Stimulated activated CD4-positive, alpha-beta T cell treated with anti-CD3 and anti-CD28 coated beads, Interleukin-4, amount 100 ng/mL, for 1 hour (primary cell): ENCODE measurements around the gene VAX1.

ENCODE experiments used
- DNase-seq: peaks from one replicate; pipeline ENCODE4 v3.0.0-alpha.2; 2020

The VAX1 gene

GRCh38 chr10:117163954-117164548 is 26.0 kb upstream of the VAX1 start:
- DNase-seq, result no peak

- no peak for DNase-seq
Observed at GRCh38 chr10:117163061-117163953, 25.2 kb upstream of the VAX1 start.

- DNase-seq, result no peak
Observed at GRCh38 chr10:117162093-117163060, 24.3 kb upstream of the VAX1 start.

- no peak for DNase-seq
Observed at GRCh38 chr10:117161386-117162033, 23.4 kb upstream of the VAX1 start.

GRCh38 chr10:117160567-117160966 is 22.5 kb upstream of the VAX1 start:
- DNase-seq, result no peak

- DNase-seq, result no peak
Observed at GRCh38 chr10:117159390-117159789, 21.3 kb upstream of the VAX1 start.

GRCh38 chr10:117158297-117158696 is 20.2 kb upstream of the VAX1 start:
- DNase-seq, result no peak

GRCh38 chr10:117152668-117153067 is 14.6 kb upstream of the VAX1 start:
- DNase-seq, result no peak

- no peak for DNase-seq
Observed at GRCh38 chr10:117148284-117148683, 10.2 kb upstream of the VAX1 start.

- no peak for DNase-seq
Observed at GRCh38 chr10:117145019-117145418, 6.9 kb upstream of the VAX1 start.

GRCh38 chr10:117143103-117143823 is 5.2 kb upstream of the VAX1 start:
- DNase-seq, result no peak

GRCh38 chr10:117140525-117140902 is 2.4 kb upstream of the VAX1 start:
- DNase-seq, result no peak

GRCh38 chr10:117139581-117140524 is 1.8 kb upstream of the VAX1 start:
- DNase-seq, result no peak

- no peak for DNase-seq
Observed at GRCh38 chr10:117138838-117139580, 939 bp upstream of the VAX1 start.

- DNase-seq, result no peak
Observed at GRCh38 chr10:117137031-117137910, 799 bp downstream of the VAX1 start.

GRCh38 chr10:117136391-117136975 is 1.6 kb downstream of the VAX1 start:
- DNase-seq, result no peak

GRCh38 chr10:117135480-117136140 is 2.5 kb downstream of the VAX1 start:
- DNase-seq, result no peak

GRCh38 chr10:117135026-117135372 is 3.1 kb downstream of the VAX1 start:
- no peak for DNase-seq
